ENCODE data around the gene MEI4.

- no peak for TF ChIP-seq CTCF (conservative IDR thresholded peaks at IDR 0.05; ENCODE audit: low read length)
- no peak for TF ChIP-seq EZH2phosphoT487 (IDR thresholded peaks at IDR 0.05; ENCODE audit: borderline replicate concordance)
Observed at GRCh38 chr6:77652739-77653138, at the start of gene MEI4.
